H9 (cell line): ENCODE measurements around the gene LDB3. TPM values are rescaled to one million over a fixed set of nuclear protein-coding genes. Genes with fewer than 3 reads are reported as not detected.

Experiments
- DNase-seq: peaks from one replicate; pipeline ENCODE4 v3.0.0-alpha.2; 2017
- H2AFZ ChIP-seq: one replicate; pipeline ENCODE4 v1.6.1; 2013; ENCODE audit warnings: mild to moderate bottlenecking, low read length, control low read depth, moderate library complexity
- H2AK5ac ChIP-seq: 2 replicates; pipeline ENCODE4 v1.6.1; 2013; ENCODE audit warnings: low read length, control low read depth, mixed read lengths; ENCODE audit not compliant: insufficient read length
- H2BK120ac ChIP-seq: one replicate; pipeline ENCODE4 v1.6.1; 2013; ENCODE audit warnings: low read depth, mild to moderate bottlenecking, low read length, control low read depth, inconsistent platforms; ENCODE audit not compliant: poor library complexity, severe bottlenecking
- H2BK12ac ChIP-seq: 2 replicates; pipeline ENCODE4 v1.6.1; 2013; ENCODE audit warnings: low read length, control low read depth, mixed read lengths, low read depth; ENCODE audit not compliant: insufficient read length
- H2BK15ac ChIP-seq: 2 replicates; pipeline ENCODE4 v1.6.1; 2013; ENCODE audit warnings: low read depth, low read length, control low read depth
- H2BK20ac ChIP-seq: one replicate; pipeline ENCODE4 v1.6.1; 2013; ENCODE audit warnings: low read depth, mild to moderate bottlenecking, low read length, control low read depth, inconsistent platforms; ENCODE audit not compliant: poor library complexity, severe bottlenecking
- H2BK5ac ChIP-seq: 2 replicates; pipeline ENCODE4 v1.6.1; 2013; ENCODE audit warnings: low read length, control low read depth, mixed read lengths; ENCODE audit not compliant: insufficient read length
- H3K14ac ChIP-seq: 2 replicates; pipeline ENCODE4 v1.6.1; 2013; ENCODE audit warnings: low read length, control low read depth; ENCODE audit not compliant: insufficient read depth
- H3K18ac ChIP-seq: 2 replicates; pipeline ENCODE4 v1.6.1; 2013; ENCODE audit warnings: low read depth, mild to moderate bottlenecking, mixed read lengths, low read length, control low read depth; ENCODE audit not compliant: insufficient read length
- H3K23ac ChIP-seq: 2 replicates; pipeline ENCODE4 v1.6.1; 2013; ENCODE audit warnings: low read length, control low read depth, mixed read lengths, low read depth; ENCODE audit not compliant: insufficient read length
- H3K23me2 ChIP-seq: 2 replicates; pipeline ENCODE4 v1.6.1; 2013; ENCODE audit warnings: low read depth, mild to moderate bottlenecking, mixed read lengths, low read length, control low read depth; ENCODE audit not compliant: insufficient read length, poor library complexity, severe bottlenecking
- H3K27ac ChIP-seq: 2 replicates; pipeline ENCODE4 v1.5.1; 2013; ENCODE audit warnings: low read length, control low read depth, mixed read lengths, low read depth; ENCODE audit not compliant: insufficient read length
- H3K27me3 ChIP-seq: 2 replicates; pipeline ENCODE4 v1.6.1; 2013; ENCODE audit warnings: low read length, control low read depth, inconsistent platforms; ENCODE audit not compliant: insufficient read depth
- H3K4ac ChIP-seq: 2 replicates; pipeline ENCODE4 v1.6.1; 2013; ENCODE audit warnings: low read depth, mild to moderate bottlenecking, control low read depth, inconsistent platforms, low read length, moderate library complexity
- H3K4me1 ChIP-seq: 2 replicates; pipeline ENCODE4 v1.6.1; 2013; ENCODE audit warnings: low read length, control low read depth, inconsistent platforms; ENCODE audit not compliant: insufficient read depth
- H3K4me2 ChIP-seq: 2 replicates; pipeline ENCODE4 v1.6.1; 2013; ENCODE audit warnings: low read length, control low read depth, mixed read lengths; ENCODE audit not compliant: insufficient read length, insufficient read depth
- H3K56ac ChIP-seq: 2 replicates; pipeline ENCODE4 v1.6.1; 2013; ENCODE audit warnings: low read depth, mild to moderate bottlenecking, mixed read lengths, low read length, control low read depth; ENCODE audit not compliant: insufficient read length
- H3K79me1 ChIP-seq: 2 replicates; pipeline ENCODE4 v1.6.1; 2013; ENCODE audit warnings: low read depth, mild to moderate bottlenecking, moderate library complexity, low read length, control low read depth, inconsistent platforms; ENCODE audit not compliant: insufficient read depth, poor library complexity, severe bottlenecking
- H3K79me2 ChIP-seq: 2 replicates; pipeline ENCODE4 v1.6.1; 2013; ENCODE audit warnings: low read length, control low read depth, inconsistent platforms; ENCODE audit not compliant: insufficient read depth
- H3K9ac ChIP-seq: 2 replicates; pipeline ENCODE4 v1.6.1; 2013; ENCODE audit warnings: low read length, control low read depth, mixed read lengths; ENCODE audit not compliant: insufficient read length; ENCODE audit errors: extremely low read depth
- H3K9me3 ChIP-seq: one replicate; pipeline ENCODE4 v1.6.1; 2013; ENCODE audit warnings: low read depth, low read length, inconsistent platforms; ENCODE audit not compliant: control insufficient read depth
- H3T11ph ChIP-seq: one replicate; pipeline ENCODE4 v1.6.1; 2013; ENCODE audit warnings: mild to moderate bottlenecking, low read length, control low read depth, inconsistent platforms
- H4K20me1 ChIP-seq: one replicate; pipeline ENCODE4 v1.6.1; 2013; ENCODE audit not compliant: control insufficient read depth, insufficient read length, insufficient read depth
- H4K5ac ChIP-seq: 2 replicates; pipeline ENCODE4 v1.6.1; 2013; ENCODE audit warnings: low read depth, mild to moderate bottlenecking, mixed read lengths, low read length, control low read depth; ENCODE audit not compliant: insufficient read length
- H4K8ac ChIP-seq: replicated peaks from 2 replicates; pipeline ENCODE4 v1.6.1; 2013; ENCODE audit warnings: low read length, control low read depth, mixed read lengths, low read depth; ENCODE audit not compliant: insufficient read length
- H4K91ac ChIP-seq: 2 replicates; pipeline ENCODE4 v1.6.1; 2013; ENCODE audit warnings: low read depth, mild to moderate bottlenecking, moderate library complexity, mixed read lengths, low read length, control low read depth; ENCODE audit not compliant: insufficient read length
- H3K27ac Mint-ChIP-seq, 3 experiments: 2 replicates in 2 of 3; 3 replicates in 1 of 3; pipeline ENCODE4 v1.8.0; 2020 to 2021; ENCODE audit warnings: mixed read lengths in 3 of 3, mild to moderate bottlenecking in 1 of 3, moderate library complexity in 1 of 3
- H3K27me3 Mint-ChIP-seq: 2 replicates; pipeline ENCODE4 v1.8.0; 2021; ENCODE audit warnings: low read depth, mild to moderate bottlenecking, moderate library complexity, mixed read lengths
- H3K36me3 Mint-ChIP-seq, 3 experiments: 2 replicates in 2 of 3; 3 replicates in 1 of 3; pipeline ENCODE4 v1.8.0; 2020 to 2021; ENCODE audit warnings: low read depth in 3 of 3, mixed read lengths in 3 of 3; ENCODE audit not compliant: insufficient read depth in 1 of 3
- H3K4me1 Mint-ChIP-seq, 2 experiments: 2 replicates each; pipeline ENCODE4 v1.8.0; 2020; ENCODE audit warnings: mixed read lengths in 2 of 2
- H3K4me3 Mint-ChIP-seq, 2 experiments: 2 replicates in 1 of 2; 3 replicates in 1 of 2; pipeline ENCODE4 v1.8.0; 2020 to 2021; ENCODE audit warnings: mild to moderate bottlenecking in 2 of 2, mixed read lengths in 2 of 2, moderate library complexity in 1 of 2
- H3K9me3 Mint-ChIP-seq, 2 experiments: 2 replicates in 1 of 2; 3 replicates in 1 of 2; pipeline ENCODE4 v1.8.0; 2020; ENCODE audit warnings: mild to moderate bottlenecking in 2 of 2, mixed read lengths in 2 of 2, moderate library complexity in 1 of 2
- CTCF ChIP-seq: fragments of 200-600 bp; sonication (generic); conservative IDR thresholded peaks from 3 replicates; pipeline ENCODE4 v1.8.0; 2021; ENCODE audit warnings: antibody characterized with exemption, mild to moderate bottlenecking
- WGBS: extraction: QIAGEN DNeasy Blood & Tissue Kit; methylation state at CpG from one replicate; pipeline ENCODE4 v1.1.7; 2013; ENCODE audit warnings: missing lambda C conversion rate, low lambda C conversion rate, mixed read lengths; ENCODE audit not compliant: insufficient read length; ENCODE audit errors: extremely low coverage; 5-methylcytosine and 5-hydroxymethylcytosine counted together
- total RNA-seq: library from RNA; stranded (reverse); gene quantifications from 2 replicates; pipeline ENCODE4 v1.2.1, GENCODE V29; 2021

The LDB3 gene
- total RNA-seq, 1 experiment from 2014 or later: 0.17 TPM

DNA sequence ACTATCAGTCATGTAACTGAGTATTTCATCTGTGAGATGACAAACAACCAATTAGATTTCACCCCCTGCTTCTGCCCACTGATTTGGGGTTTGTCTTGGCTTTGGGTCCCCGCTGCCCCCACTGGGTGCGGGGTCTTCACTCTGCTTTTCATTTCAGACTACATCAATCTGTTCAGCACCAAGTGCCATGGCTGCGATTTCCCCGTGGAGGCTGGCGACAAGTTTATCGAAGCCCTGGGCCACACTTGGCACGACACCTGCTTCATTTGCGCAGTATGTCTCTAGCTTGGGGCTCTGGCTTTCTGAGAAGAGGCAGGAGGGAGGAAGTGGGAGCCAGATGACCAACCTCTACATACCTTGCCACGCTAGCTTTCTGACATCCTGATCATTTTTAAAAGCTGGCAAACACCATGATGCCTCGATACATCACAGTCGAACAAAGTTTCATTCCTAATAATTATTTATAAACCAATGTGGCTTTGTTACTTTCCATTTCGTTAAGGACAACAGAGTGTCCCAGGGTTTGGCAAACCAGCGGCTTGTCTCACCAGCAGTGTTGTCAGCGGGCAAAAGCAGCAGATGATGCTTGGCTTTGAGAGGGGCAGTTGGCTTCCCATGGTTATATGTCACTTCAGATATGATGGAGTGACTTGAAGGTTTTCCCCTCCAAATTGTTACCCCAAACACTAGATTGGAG, 57.8 kb downstream of the LDB3 start:
- H3K79me1 ChIP-seq: no peaks in the 10 kb centered on the region
- no peak overlapping the region for H2BK5ac ChIP-seq
- no peak overlapping the region for H4K91ac ChIP-seq
- H2BK12ac ChIP-seq: no peak overlapping the region
- no peak overlapping the region for H3K14ac ChIP-seq
- no peaks in the 10 kb centered on the region for H3K79me2 ChIP-seq
- H4K20me1 ChIP-seq: no peaks in the 10 kb centered on the region
- Mint-ChIP-seq H3K36me3 (no peaks in the 10 kb centered on the region), H3K9me3 (no peaks in the 10 kb centered on the region), H3K27me3 (peaks cover 10% of the 10 kb centered on the region; the same call in 1 of the 2 replicates), H3K27ac (no peak overlapping the region), H3K4me1 (peaks cover 4 to 7% of the 10 kb centered on the region in 2 experiments; a peak in 3 of 4 replicates), H3K4me3 (no peak overlapping the region)
- no peak for DNase-seq
- H4K5ac ChIP-seq: no peak overlapping the region
- H3K27me3 ChIP-seq: no peaks in the 10 kb centered on the region
- H3K9ac ChIP-seq: no peak overlapping the region
- no peaks in the 10 kb centered on the region for H3K9me3 ChIP-seq
- TF ChIP-seq CTCF: no peak
- no peaks in the 10 kb centered on the region for H3K23me2 ChIP-seq
- H2BK15ac ChIP-seq: no peak overlapping the region
- H4K8ac ChIP-seq: no peak overlapping the region
- no peak overlapping the region for H3K4me2 ChIP-seq
- H2BK120ac ChIP-seq: no peak overlapping the region
- no peak overlapping the region for H3K4ac ChIP-seq
- no peak overlapping the region for H2AFZ ChIP-seq
- no peak overlapping the region for H2BK20ac ChIP-seq
- no peak overlapping the region for H3K56ac ChIP-seq
- H3K23ac ChIP-seq: no peak overlapping the region
- no peaks in the 10 kb centered on the region for H3K4me1 ChIP-seq
- WGBS: no CpG with 5 or more reads among the region's 14 CpGs
- H3T11ph ChIP-seq: no peak overlapping the region
- H3K18ac ChIP-seq: no peak overlapping the region
- H2AK5ac ChIP-seq: no peak overlapping the region
- no peak overlapping the region for H3K27ac ChIP-seq
